Smooth muscle cell (in vitro differentiated cells): ENCODE data around the gene CACNA1I. TPM values are rescaled to one million over a fixed set of nuclear protein-coding genes. Genes with fewer than 3 reads are reported as not detected.

Source experiments
- DNase-seq: peaks from one replicate; lab custom pipeline; 2025; ENCODE audit not compliant: unreplicated experiment; lab: John Stamatoyannopoulos, UW
- H2AFZ ChIP-seq: fragments of 200-600 bp; sonication (generic); 2 replicates; pipeline ENCODE4 v1.6.0; 2016; ENCODE audit warnings: antibody characterized with exemption, low read depth, mild to moderate bottlenecking
- H3F3A ChIP-seq: fragments of 200-600 bp; sonication (generic); 2 replicates; pipeline ENCODE4 v1.6.0; 2017; ENCODE audit warnings: antibody characterized with exemption, low read depth
- H3K27ac ChIP-seq: fragments of 200-600 bp; sonication (generic); 2 replicates; pipeline ENCODE4 v1.5.1; 2016; ENCODE audit warnings: low read depth, mild to moderate bottlenecking
- H3K27me3 ChIP-seq: fragments of 200-600 bp; sonication (generic); 2 replicates; pipeline ENCODE4 v1.6.1; 2016; ENCODE audit warnings: low read depth, mild to moderate bottlenecking
- H3K36me3 ChIP-seq: fragments of 200-600 bp; sonication (generic); 2 replicates; pipeline ENCODE4 v1.5.1; 2016; ENCODE audit warnings: low read depth
- H3K4me1 ChIP-seq: fragments of 200-600 bp; sonication (generic); 2 replicates; pipeline ENCODE4 v1.5.1; 2016; ENCODE audit warnings: low read depth
- H3K4me2 ChIP-seq: fragments of 200-600 bp; sonication (generic); 2 replicates; pipeline ENCODE4 v1.6.0; 2016; ENCODE audit warnings: mild to moderate bottlenecking
- H3K4me3 ChIP-seq: fragments of 200-600 bp; sonication (generic); 2 replicates; pipeline ENCODE4 v1.5.1; 2016; ENCODE audit warnings: mild to moderate bottlenecking
- H3K79me2 ChIP-seq: fragments of 200-600 bp; sonication (generic); 2 replicates; pipeline ENCODE4 v1.6.0; 2016; ENCODE audit warnings: low read depth, mild to moderate bottlenecking
- H3K9ac ChIP-seq: fragments of 200-600 bp; sonication (generic); 2 replicates; pipeline ENCODE4 v1.6.0; 2016; ENCODE audit warnings: low read depth
- H3K9me3 ChIP-seq: fragments of 200-600 bp; sonication (generic); replicated peaks from 2 replicates; pipeline ENCODE4 v1.5.1; 2016; ENCODE audit warnings: low read depth
- H4K20me1 ChIP-seq: fragments of 200-600 bp; sonication (generic); 2 replicates; pipeline ENCODE4 v1.6.0; 2016; ENCODE audit warnings: low read depth
- CTCF ChIP-seq: fragments of 200-600 bp; sonication (generic); IDR thresholded peaks from 2 replicates; pipeline ENCODE4 v1.5.1; 2017; ENCODE audit warnings: borderline replicate concordance, mild to moderate bottlenecking, antibody characterized with exemption; ENCODE audit not compliant: insufficient read depth, poor library complexity, severe bottlenecking
- WGBS: methylation state at CpG from one replicate; pipeline ENCODE4 v1.1.7; 2016; ENCODE audit warnings: low lambda C conversion rate; 5-methylcytosine and 5-hydroxymethylcytosine counted together
- polyA plus RNA-seq: library from polyadenylated mRNA; unstranded; fragments of >200 nt; fragmentation: Nextera tagmentation; extraction: Ambion mirVana; gene quantifications from 2 replicates; pipeline ENCODE4 v1.2.1, GENCODE V29; 2016
- total RNA-seq: library from RNA; depleted of rRNA; stranded (reverse); fragments of >200 nt; gene quantifications from 2 replicates; pipeline ENCODE4 v1.2.3, GENCODE V29; 2014

The CACNA1I gene
- total and polyA plus RNA-seq, 2 experiments from 2014 or later, result not detected

GRCh38 chr22:39616781-39617180 is 46.2 kb downstream of the CACNA1I start:
- no peaks in the 10 kb centered on the region for H3K79me2 ChIP-seq
- no peak overlapping the region for H2AFZ ChIP-seq
- H3K4me1 ChIP-seq, result no peaks in the 10 kb centered on the region
- no peak overlapping the region for H3K27ac ChIP-seq
- peaks cover 6% of the 10 kb centered on the region for H3K27me3 ChIP-seq
- H3K4me3 ChIP-seq, result no peak overlapping the region
- H3K4me2 ChIP-seq, result no peak overlapping the region
- DNase-seq, result no peak
- H3K36me3 ChIP-seq, result no peaks in the 10 kb centered on the region
- WGBS, result 78% methylated on average over 6 of the region's 6 CpGs
- TF ChIP-seq CTCF, result no peak
- no peak overlapping the region for H3K9ac ChIP-seq
- H3F3A ChIP-seq, result no peaks in the 10 kb centered on the region
- no peaks in the 10 kb centered on the region for H3K9me3 ChIP-seq
- no peaks in the 10 kb centered on the region for H4K20me1 ChIP-seq

GRCh38 chr22:39617342-39617741 is 46.8 kb downstream of the CACNA1I start:
- H3K9me3 ChIP-seq, result no peaks in the 10 kb centered on the region
- TF ChIP-seq CTCF, result no peak
- no peak overlapping the region for H3K27ac ChIP-seq
- H3K4me3 ChIP-seq, result no peak overlapping the region
- no peak overlapping the region for H3K4me2 ChIP-seq
- no peak for DNase-seq
- H4K20me1 ChIP-seq, result no peaks in the 10 kb centered on the region
- H3F3A ChIP-seq, result no peaks in the 10 kb centered on the region
- no peak overlapping the region for H2AFZ ChIP-seq
- H3K27me3 ChIP-seq, result peaks cover 6% of the 10 kb centered on the region
- H3K9ac ChIP-seq, result no peak overlapping the region
- H3K4me1 ChIP-seq, result no peaks in the 10 kb centered on the region
- H3K79me2 ChIP-seq, result no peaks in the 10 kb centered on the region
- no peaks in the 10 kb centered on the region for H3K36me3 ChIP-seq
- WGBS, result 58% methylated on average over 11 of the region's 15 CpGs

- no peaks in the 10 kb centered on the region for H3K79me2 ChIP-seq
- peaks cover 6% of the 10 kb centered on the region for H3K27me3 ChIP-seq
- H3F3A ChIP-seq, result no peaks in the 10 kb centered on the region
- no peak overlapping the region for H3K4me3 ChIP-seq
- H3K4me2 ChIP-seq, result no peak overlapping the region
- H3K9me3 ChIP-seq, result no peaks in the 10 kb centered on the region
- H3K27ac ChIP-seq, result no peak overlapping the region
- no peaks in the 10 kb centered on the region for H3K36me3 ChIP-seq
- H4K20me1 ChIP-seq, result no peaks in the 10 kb centered on the region
- DNase-seq, result no peak
- H2AFZ ChIP-seq, result no peak overlapping the region
- WGBS, result 91% methylated on average over 10 of the region's 11 CpGs
- no peak for TF ChIP-seq CTCF
- H3K4me1 ChIP-seq, result no peaks in the 10 kb centered on the region
- no peak overlapping the region for H3K9ac ChIP-seq
Observed at GRCh38 chr22:39617970-39618757, 47.6 kb downstream of the CACNA1I start.

GRCh38 chr22:39618996-39619530 is 48.5 kb downstream of the CACNA1I start:
- H3K27ac ChIP-seq, result no peak overlapping the region
- H4K20me1 ChIP-seq, result no peaks in the 10 kb centered on the region
- no peak overlapping the region for H3K4me2 ChIP-seq
- no peak overlapping the region for H2AFZ ChIP-seq
- H3K9me3 ChIP-seq, result no peaks in the 10 kb centered on the region
- DNase-seq, result no peak
- no peak for TF ChIP-seq CTCF
- no peak overlapping the region for H3K4me3 ChIP-seq
- WGBS, result 88% methylated on average over 17 of the region's 17 CpGs
- no peaks in the 10 kb centered on the region for H3F3A ChIP-seq
- H3K9ac ChIP-seq, result no peak overlapping the region
- H3K4me1 ChIP-seq, result no peaks in the 10 kb centered on the region
- H3K79me2 ChIP-seq, result no peaks in the 10 kb centered on the region
- H3K36me3 ChIP-seq, result no peaks in the 10 kb centered on the region
- peaks cover 6% of the 10 kb centered on the region for H3K27me3 ChIP-seq
